Fibroblast of mammary gland (primary cell): ENCODE results near the gene NUMBL.

ENCODE experiments used
- DNase-seq: peaks from one replicate; pipeline ENCODE4 v3.0.0-alpha.2; 2010; ENCODE audit warnings: low read depth
- H3K4me3 ChIP-seq: 2 replicates; pipeline ENCODE4 v1.5.1; 2011; ENCODE audit warnings: low read depth, mild to moderate bottlenecking, low read length, moderate library complexity; ENCODE audit not compliant: control insufficient read depth
- CTCF ChIP-seq: conservative IDR thresholded peaks from 2 replicates; pipeline ENCODE4 v1.5.1; 2011; ENCODE audit warnings: low read depth, low read length, inconsistent platforms; ENCODE audit not compliant: control insufficient read depth, insufficient read depth

NUMBL gene

GRCh38 chr19:40617961-40618360 lies 72.5 kb downstream of the NUMBL start:
- H3K4me3 ChIP-seq, result no peak overlapping the region
- no peak for DNase-seq
- TF ChIP-seq CTCF, result no peak

GRCh38 chr19:40616941-40617340 lies 73.5 kb downstream of the NUMBL start:
- no peak for TF ChIP-seq CTCF
- H3K4me3 ChIP-seq, result no peak overlapping the region
- no peak for DNase-seq

GRCh38 chr19:40616178-40616577 lies 74.3 kb downstream of the NUMBL start:
- no peak overlapping the region for H3K4me3 ChIP-seq
- no peak for DNase-seq
- no peak for TF ChIP-seq CTCF
